ENCODE results near the gene ZNF331.
A peak's percentile ranks its signal among the peaks of the same experiment; 100 is the strongest.
"Not testable (repeated sequence)": the region's sequence is repeated elsewhere in the genome, so short reads cannot be mapped to it uniquely, and the experiment has no call there.

The ZNF331 gene

DNA sequence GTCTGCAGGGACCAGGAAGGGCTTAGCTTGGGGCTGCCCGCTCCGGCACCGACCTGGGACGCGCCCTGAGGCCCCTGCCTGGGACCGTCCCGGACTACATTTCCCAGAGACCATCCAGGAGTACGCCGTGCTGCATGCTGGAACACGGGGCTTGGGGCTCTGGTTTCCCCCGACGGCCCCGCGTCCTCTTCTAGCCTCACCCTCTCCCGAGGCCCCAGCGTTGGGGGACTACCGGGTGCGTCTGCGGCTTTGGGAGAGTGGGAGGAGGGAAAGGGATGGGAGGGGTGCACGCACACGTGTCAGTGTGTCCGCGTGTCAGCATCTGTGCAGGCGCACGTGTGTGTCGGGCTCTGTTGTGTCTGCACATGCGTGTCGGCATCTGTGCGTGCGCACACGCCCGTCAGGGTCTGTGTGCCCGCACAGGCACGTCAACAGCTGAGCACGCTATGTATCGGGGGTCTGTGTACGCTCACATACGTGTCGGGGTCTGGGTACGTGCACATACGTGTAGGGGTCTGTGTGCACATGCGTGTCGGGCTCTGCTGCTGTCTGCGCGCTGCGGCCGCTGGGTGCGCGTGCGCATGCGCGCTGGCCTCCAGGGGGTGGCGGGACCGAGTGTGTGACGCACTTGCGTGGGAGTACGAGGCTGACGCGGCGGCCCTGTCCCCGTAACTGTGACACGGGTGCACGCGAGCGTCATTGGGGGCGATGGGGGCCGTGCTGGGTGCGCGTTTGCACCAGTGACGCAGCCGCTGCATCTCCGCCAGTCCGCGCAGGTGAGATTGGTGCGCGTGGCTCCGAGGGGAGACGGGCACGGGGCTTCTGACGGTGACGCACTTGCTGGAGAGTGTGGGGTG, at the start of gene ZNF331:
Gene ZNF331 (plus strand): TSS at position 625 of the 857 bp plus-strand sequence. CDS start 31,232 bp downstream, outside the sequence.
- DNase-seq: no peak

DNA sequence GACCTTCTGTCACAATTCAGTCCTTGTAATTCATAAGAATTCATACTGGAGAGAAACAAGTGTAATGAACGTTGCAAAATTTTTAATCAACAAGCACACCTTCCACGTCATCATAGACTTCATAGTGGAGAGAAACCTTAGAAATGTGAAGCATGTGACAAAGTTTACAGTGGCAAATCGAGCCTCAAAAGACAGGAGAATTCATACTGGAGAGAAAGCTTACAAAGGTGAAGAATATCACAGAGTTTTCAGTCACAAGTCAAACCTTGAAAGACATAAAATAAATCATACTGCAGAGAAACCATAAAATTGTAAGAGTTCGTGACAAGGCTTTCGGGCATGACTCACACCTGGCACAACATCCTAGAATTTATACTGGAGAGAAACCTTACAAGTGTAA, 45.8 kb upstream of the ZNF331 start:
- DNase-seq: no peak

DNA sequence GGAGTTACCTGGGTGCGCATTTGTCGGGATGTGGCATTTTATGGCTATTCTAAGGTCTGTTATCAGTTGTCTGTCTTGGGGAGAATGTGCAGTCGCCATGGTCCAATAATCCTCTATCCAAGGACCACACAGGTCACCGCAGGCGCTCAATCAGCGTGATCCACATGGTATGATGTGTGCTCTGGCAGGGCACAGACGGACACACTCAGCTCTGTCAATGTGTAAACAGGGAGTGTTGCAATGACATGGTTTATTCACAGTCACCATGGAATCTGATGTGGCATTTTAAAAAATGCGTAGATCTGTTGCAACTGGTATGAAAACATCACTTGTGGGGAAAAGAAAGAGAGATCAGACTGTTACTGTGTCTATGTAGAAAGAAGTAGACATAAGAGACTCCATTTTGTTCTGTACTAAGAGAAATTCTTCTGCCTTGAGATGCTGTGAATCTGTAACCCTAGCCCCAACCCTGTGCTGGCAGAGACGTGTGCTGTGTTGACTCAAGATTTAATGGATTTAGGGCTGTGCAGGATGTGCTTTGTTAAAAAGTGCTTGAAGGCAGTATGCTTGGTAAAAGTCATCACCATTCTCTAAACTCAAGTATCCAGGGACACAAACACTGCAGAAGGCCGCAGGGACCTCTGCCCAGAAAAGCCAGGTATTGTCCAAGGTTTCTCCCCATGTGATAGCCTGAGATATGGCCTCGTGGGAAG, 40.5 kb upstream of the ZNF331 start:
- DNase-seq: not testable (repeated sequence)

DNA sequence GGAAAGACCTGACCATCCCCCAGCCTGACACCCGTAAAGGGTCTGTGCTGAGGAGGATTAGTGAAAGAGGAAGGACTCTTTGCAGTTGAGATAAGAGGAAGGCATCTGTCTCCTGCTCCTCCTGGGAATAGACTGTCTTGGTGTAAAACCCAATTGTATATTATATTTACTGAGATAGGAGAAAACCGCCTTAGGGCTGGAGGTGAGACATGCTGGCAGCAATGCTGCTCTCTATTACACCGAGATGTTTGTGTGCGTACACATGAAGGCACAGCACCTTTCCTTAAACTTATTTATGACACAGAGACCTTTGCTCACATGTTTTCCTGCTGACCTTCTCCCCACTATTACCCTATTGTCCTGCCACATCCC, 39.9 kb upstream of the ZNF331 start:
- not testable (repeated sequence) for DNase-seq

- not testable (repeated sequence) for DNase-seq
Measured at GRCh38 chr19:53503151-53503550, 34.8 kb upstream of the ZNF331 start.

DNA sequence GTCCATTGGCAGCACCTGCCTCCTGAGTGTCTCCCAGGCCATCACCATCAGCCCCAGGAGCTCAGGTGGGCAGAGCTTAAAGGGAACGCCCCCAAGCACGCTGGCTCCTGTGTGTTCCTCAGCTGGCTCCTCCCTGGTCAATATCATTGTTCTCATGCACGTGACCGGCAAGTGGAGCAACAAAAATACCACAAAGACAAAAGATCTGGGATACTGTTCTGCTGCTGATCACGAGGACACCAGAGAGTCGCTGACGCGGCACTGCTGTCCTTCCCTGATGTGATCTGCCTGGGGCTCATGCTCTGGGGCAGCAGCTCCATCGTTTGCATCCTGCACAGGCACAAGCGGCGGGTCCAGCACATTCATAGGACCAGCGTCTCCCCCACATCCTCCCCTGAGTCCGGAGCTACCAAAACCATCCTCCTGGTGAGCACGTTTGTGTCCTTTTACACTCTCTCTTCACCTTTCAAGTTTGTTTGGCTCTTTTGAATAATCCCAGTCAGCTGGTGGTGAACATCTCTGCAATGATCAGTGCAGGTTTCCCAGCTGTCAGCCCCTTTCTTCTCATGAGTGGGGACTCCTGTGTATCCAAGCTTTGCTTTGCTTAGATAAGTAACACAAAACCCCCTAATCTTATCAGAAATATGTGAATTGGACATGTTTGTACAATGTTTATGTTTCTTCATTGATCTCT, 34.1 kb upstream of the ZNF331 start:
- not testable (repeated sequence) for DNase-seq

- DNase-seq: not testable (repeated sequence)
Measured at GRCh38 chr19:53504365-53504703, 33.6 kb upstream of the ZNF331 start.

- no peak for DNase-seq
Measured at GRCh38 chr19:53504885-53505284, 33.1 kb upstream of the ZNF331 start.

DNA sequence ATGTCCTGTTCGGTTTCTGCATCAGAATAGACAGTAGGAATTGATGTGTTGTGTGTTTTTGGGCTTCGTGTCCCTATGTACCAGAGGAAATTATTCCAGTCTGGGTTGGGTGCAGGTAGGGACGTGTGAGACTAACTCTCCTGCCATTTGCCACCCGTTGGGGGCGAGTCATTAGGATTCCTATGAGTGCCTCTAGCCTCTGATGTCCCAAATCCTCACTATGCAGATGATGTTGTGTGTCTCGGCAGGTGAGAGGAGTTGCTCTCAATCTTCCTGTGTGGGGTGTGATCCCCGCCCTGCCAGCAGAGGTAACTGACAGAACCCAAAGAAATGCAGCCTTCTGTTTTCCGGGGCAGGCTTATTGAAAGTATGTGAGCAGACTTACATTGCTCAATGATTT, 31.2 kb upstream of the ZNF331 start:
- DNase-seq: no peak

- DNase-seq: no peak
Measured at GRCh38 chr19:53507523-53508442, 30.2 kb upstream of the ZNF331 start.

DNA sequence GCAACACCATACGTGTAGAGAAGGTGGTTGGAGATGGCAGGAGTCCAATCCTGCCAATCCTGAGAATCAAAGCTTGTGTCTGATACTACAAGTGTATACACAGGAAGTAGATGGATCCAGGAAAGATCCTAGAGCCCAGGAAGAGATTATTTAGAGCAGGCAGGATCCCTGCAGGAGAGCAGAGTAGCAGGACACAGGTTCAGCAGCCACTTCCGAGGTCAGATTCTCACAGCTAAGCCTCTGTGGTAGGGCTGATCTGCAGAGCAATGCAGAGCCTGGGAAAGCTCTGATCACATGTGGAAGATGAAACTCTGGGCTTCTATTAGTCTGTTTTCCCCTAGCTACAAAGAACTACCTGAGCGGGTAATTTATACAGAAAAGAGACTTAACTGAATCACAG, 28.5 kb upstream of the ZNF331 start:
- DNase-seq: no peak

GRCh38 chr19:53509845-53510244, 28.1 kb upstream of the ZNF331 start:
- DNase-seq: no peak

- DNase-seq: no peak
Measured at GRCh38 chr19:53511357-53511756, 26.6 kb upstream of the ZNF331 start.

DNA sequence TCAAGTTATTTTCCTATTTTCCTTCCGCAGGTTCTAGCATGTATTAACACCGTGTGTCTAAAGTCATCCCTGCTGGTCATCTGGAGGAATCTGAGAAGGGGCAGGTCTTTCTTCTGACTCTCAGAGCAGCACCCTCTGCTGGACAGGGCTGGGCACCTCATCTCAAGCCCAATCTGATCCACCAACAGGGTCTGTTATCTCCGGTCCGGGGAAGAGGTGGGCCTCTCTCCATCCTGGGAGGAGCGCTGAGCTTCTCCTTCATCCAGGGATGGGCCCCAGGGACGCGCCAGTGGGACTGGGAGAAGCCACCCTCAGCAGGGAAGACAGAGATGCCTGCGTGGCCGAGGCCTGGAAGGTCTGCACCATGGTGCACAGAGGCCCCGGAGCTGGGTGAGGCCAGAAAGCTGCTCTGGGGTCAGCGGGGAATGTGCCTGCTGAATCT, 26.0 kb upstream of the ZNF331 start:
- DNase-seq: no peak

DNA sequence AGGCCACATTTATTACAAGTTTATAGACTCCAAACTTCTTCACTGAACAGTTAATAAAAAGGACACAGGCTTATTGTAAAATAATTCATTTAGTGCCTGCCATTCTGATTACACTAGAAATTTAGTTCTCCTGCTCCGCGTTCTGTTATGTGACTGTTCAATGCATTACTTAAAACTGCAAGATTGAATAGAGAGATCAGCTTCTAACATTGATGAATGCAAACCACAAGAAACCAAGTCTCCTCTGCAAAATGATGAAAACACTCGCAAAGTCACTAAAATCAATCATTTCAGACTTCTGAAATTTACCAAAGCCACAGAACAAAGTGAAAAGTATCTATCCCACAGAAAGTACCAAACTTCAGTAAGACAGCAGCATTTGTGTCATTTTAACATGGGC, 22.9 kb upstream of the ZNF331 start:
- not testable (repeated sequence) for DNase-seq

DNA sequence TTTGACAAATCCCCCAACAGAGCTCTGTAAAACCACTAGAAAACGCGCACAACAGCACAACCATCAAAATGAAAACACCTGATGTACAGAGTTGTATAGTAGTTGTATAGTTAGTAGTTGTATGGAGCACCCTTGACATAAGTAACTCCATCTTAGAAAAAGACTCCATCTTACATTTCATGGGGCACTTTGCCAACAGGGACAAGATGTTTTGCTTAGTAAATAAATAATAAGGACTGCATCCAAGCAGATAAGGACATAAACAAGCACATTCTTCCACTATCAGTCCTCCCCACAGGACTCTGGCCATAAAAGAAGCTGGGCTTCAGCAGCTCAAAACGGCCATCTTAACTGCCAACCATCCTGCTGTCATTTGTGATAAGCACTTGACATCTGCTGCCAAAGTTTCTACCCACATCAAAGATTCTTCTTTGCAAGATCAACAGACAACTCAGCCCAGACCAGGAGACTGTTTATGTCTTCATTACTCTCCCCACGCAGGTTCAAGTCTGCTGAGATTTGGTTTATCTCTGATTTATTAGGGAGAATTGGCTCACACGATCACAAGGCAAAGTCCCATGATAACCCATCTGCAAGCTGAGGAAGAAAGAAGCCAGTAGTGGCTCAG, 20.7 kb upstream of the ZNF331 start:
- DNase-seq: no peak

DNA sequence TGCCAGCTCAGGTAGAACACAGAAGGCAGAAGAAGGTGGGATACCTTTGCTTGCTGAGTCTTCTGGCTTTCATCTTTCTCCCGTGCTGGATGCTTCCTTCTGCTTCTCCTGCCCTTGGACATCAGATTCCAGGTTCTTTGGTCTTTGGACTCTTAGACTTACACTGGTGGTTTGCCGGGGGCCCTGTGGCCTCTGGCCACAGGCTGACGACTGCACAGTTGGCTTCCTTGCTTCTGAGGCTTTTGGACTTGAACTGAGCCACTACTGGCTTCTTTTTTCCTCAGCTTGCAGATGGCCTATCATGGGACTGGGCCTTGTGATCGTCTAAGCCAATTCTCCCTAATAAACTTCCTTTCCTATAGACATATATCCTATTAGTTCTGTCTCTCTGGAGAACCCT, 19.8 kb upstream of the ZNF331 start:
- no peak for DNase-seq

GRCh38 chr19:53518716-53519115, 19.2 kb upstream of the ZNF331 start:
- DNase-seq: no peak

- no peak for DNase-seq
Measured at GRCh38 chr19:53519446-53519845, 18.5 kb upstream of the ZNF331 start.

DNA sequence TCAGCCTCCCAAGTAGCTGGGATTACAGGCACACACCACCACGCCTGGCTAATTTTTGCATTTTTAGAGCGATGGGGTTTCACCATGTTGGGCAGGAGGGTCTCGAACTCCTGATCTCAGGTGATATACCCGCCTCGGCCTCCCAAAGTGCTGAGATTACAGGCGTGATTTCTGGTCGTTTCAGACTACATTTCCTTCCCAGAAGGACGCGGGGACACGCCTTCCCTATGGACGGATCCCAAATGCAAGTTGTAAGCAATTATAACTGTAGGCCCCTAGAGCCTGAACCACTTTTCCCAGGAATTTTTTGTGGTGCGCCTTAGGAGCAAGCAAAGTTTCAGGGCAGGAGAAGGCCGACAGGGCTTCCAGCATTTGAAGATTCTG, 17.8 kb upstream of the ZNF331 start:
- no peak for DNase-seq

GRCh38 chr19:53520547-53521372, 17.2 kb upstream of the ZNF331 start:
- DNase-seq: peak; percentile 17
